ENCODE measurements around the gene KDM6B.
"Not testable (repeated sequence)": the region's sequence is repeated elsewhere in the genome, so short reads cannot be mapped to it uniquely, and the experiment has no call there.

The KDM6B gene, protein sequence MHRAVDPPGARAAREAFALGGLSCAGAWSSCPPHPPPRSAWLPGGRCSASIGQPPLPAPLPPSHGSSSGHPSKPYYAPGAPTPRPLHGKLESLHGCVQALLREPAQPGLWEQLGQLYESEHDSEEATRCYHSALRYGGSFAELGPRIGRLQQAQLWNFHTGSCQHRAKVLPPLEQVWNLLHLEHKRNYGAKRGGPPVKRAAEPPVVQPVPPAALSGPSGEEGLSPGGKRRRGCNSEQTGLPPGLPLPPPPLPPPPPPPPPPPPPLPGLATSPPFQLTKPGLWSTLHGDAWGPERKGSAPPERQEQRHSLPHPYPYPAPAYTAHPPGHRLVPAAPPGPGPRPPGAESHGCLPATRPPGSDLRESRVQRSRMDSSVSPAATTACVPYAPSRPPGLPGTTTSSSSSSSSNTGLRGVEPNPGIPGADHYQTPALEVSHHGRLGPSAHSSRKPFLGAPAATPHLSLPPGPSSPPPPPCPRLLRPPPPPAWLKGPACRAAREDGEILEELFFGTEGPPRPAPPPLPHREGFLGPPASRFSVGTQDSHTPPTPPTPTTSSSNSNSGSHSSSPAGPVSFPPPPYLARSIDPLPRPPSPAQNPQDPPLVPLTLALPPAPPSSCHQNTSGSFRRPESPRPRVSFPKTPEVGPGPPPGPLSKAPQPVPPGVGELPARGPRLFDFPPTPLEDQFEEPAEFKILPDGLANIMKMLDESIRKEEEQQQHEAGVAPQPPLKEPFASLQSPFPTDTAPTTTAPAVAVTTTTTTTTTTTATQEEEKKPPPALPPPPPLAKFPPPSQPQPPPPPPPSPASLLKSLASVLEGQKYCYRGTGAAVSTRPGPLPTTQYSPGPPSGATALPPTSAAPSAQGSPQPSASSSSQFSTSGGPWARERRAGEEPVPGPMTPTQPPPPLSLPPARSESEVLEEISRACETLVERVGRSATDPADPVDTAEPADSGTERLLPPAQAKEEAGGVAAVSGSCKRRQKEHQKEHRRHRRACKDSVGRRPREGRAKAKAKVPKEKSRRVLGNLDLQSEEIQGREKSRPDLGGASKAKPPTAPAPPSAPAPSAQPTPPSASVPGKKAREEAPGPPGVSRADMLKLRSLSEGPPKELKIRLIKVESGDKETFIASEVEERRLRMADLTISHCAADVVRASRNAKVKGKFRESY (N-terminal part only)

DNA sequence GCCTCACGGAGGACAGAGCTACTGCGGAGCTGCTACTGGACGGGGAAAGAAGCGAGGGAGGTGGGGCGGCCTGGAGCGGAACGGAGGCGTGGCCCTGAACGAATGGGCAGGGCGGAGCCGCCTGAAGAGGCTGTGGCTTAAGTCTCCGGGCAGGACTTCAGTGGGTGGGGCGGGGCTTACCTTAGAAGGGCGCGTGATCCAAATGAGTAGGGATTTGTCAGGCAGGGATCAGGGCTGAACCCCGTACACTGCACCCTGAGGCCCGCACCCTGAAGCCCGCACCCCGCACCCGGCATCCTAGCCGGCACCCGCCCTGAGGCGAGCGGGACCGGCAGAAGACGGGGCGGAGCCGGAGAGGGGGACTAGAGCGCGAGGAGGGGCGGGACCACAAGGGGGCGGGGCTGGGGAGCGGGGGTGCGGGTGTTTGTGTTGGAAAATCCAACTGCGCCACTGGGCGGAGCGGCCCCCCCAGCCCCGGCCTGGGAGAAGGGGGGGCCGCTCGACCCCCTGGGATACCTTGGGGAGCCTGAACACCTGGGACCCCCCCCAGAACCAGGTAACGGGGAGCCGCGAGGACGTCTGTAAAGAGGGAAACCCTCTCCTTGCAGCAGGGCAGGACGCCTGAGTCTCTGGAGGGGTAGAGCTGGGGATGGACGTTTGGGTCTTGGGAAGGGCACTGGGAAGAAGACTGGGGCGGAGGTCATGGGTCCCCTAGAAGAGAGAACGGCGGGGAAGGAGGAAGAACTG lies at the start of gene KDM6B:
Gene KDM6B, plus strand, starts transcription at position 423 of the 747 bp plus-strand sequence. CDS start 11,338 bp downstream, outside the sequence.
- peak; percentile 69 for DNase-seq

DNA sequence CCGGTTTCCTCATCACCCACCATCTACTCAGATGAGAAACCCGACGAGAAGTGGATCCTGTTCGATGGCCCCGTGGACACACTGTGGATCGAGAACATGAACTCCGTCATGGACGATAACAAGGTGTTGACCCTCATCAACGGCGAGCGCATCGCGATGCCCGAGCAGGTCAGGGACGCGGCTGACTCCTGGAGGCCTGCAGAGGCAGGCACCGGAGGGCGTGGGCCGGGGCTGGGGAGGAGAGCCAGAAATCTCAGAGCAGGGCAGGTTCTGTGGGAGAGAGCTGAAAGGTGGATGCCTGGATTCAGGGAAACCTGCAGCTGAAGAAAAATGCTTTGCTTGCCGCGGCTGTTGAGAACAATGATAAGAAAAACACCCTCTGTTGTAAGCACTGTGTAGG lies 47.2 kb upstream of the KDM6B start:
- no peak for DNase-seq

DNA sequence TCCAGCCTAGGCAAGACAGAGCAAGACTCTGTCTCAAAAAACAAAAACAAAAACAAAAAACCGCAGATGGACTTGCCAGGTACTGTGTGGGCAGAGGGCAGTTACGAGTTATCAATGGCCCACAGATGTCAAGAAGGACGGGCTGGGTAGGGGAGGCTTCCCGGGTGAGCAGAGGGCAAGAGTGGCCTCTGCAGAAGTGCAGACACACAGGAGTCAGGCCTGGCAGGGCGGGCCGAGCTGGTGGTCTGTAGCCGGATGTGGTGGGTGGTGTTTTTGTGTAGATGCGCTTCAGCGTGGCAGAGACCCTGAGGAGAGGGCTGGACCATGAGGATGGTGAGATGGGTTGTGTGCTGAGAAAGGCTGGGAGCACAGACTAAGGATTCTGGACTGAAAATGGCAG lies 44.9 kb upstream of the KDM6B start:
- DNase-seq = no peak

DNA sequence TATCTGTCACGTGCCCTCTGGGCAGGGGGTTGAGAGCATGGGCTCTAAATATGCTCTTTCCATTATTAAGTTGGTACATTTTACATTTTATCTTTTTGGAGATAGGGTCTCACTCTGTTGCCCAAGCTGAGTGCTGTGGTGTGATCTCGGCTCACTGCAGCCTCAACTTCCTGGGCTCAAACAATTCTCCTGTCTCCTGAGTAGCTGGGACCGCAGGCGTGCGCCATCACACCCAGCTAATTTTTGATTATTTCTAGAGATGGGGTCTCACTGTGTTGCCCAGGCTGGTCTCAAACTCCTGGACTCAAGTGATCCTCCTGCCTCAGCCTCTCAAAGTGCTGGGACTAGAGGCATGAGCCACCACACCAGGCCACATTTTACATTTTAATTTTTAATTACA lies 43.9 kb upstream of the KDM6B start:
- DNase-seq = no peak

DNA sequence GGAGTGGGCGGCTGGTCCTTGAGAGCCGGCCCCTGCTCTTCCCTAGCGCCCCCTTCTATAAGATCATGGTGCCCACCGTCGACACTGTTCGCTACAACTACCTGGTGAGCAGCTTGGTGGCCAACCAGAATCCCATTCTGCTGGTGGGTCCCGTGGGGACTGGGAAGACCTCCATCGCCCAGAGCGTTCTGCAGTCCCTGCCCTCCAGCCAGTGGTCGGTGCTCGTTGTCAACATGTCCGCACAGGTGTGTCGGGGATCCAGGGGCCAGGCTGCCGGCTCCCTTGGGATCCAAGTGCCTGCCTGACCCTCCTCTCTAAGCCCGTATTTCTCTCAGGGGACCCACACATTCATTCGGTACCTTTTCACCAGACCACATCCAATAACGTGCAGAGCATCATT lies 41.4 kb upstream of the KDM6B start:
- DNase-seq = no peak

DNA sequence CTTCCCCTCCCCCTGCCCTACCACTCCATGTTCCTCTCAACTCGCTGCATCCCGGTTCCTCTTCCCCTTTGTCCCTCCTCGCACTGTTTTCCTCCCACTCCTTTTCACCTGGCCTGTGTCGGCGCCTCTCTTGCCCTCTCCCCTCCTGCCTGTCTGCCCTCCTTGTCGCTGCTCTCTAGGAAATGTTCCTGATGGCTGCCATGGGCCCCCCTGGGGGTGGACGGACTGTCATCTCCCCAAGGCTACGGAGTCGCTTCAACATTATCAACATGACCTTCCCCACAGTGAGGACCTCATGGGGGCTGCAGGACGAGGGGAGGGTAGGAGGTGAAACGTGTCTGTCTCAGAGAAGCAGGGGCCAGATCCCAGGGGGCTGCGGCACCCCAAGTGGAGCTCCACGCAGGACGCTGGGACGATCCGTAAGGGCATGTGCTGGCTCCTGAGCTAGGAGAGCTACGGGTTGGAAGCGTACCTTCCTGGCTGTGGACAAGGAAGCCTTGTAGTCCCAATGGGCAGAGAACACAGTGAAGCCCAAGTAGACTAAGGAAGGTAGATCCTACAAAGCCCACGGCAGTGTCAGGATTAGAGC lies 39.8 kb upstream of the KDM6B start:
- no peak for DNase-seq

DNA sequence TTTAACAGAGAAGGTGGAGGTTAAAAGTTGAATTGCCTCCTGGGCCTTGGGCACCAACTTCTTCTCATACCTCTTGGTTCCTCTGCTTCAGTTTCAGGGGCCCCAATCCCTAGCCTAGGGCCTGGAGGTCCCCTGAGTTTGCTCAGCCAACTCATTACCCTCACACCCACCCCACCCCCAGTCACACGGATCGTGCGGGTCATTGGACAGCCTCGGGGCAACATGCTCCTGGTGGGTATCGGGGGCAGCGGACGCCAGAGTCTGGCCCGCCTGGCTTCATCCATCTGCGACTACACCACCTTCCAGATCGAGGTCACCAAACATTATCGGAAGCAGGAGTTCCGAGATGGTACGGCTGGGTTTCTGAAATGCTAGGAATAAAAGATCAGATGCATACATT lies 36.0 kb upstream of the KDM6B start:
- DNase-seq = no peak

DNA sequence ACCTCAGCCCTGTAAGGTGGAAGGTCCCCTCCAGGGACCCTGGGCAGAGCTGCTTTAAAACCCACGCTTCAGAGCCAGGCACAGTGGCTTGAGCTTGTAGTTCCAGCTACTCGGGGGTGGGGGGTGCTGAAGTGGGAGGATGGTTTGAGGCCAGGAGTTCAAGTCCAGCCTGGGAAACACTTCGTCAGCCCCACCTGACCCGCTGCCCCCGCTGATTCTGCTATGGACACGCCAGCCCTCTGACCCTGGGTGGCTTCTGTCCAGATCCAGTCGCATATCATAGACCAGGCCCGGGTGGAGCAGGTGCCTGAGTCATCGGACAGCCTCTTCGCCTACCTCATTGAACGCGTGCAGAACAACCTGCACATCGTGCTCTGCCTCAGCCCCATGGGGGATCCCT lies 35.2 kb upstream of the KDM6B start:
- DNase-seq = no peak

DNA sequence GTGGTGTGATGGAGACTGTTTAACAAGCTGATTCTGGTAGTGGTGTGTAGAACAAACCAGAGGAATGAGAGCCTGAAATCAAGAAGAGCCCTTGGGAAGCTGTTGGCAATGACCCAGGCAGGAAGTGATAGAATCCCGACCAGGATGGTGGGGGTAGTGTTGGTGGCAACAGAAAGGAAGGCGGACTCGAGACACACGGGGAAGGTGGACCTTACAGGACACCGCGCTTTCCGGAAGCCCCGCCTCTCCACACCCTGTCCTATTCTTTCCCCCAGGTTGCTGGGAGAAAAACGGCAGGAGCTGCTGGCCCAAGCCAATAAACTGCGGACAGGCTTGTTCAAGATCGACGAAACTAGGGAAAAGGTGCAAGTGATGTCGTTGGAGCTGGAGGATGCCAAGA lies 30.0 kb upstream of the KDM6B start:
- peak; percentile 8 for DNase-seq

DNA sequence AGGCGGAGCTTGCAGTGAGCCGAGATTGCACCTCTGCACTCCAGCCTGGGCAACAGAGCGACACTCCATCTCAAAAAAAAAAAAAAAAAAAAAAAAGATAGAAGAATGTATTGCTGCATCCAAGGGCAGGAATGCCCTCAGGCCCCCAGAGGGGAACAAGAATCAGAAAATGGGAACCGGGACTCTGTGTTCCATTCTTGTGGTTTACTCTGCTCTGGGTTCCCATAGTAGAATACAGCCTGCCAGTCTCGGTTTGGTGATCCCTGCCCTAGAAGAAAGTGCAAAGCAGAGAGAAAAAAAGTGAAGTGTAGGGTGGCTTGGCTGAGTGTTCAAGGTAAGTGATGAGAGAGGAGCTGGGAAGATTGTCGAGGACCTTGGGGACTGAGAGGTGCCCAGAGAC lies 27.4 kb upstream of the KDM6B start:
- DNase-seq = no peak

DNA sequence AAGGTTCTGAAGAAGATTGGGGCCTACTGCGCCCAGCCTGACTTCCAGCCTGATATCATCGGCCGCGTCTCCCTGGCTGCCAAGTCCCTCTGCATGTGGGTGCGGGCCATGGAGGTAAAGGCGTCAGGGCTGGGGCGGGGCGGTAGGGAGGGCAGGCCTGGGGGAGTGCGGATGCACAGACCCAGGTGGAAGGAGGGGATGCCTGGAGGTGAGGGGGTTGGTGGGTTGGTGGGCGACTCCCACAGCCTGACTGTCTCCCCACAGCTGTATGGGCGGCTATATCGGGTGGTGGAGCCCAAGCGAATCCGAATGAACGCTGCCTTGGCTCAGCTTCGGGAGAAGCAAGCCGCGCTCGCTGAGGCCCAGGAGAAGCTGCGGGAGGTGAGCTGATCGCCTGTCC lies 26.8 kb upstream of the KDM6B start:
- no peak for DNase-seq

DNA sequence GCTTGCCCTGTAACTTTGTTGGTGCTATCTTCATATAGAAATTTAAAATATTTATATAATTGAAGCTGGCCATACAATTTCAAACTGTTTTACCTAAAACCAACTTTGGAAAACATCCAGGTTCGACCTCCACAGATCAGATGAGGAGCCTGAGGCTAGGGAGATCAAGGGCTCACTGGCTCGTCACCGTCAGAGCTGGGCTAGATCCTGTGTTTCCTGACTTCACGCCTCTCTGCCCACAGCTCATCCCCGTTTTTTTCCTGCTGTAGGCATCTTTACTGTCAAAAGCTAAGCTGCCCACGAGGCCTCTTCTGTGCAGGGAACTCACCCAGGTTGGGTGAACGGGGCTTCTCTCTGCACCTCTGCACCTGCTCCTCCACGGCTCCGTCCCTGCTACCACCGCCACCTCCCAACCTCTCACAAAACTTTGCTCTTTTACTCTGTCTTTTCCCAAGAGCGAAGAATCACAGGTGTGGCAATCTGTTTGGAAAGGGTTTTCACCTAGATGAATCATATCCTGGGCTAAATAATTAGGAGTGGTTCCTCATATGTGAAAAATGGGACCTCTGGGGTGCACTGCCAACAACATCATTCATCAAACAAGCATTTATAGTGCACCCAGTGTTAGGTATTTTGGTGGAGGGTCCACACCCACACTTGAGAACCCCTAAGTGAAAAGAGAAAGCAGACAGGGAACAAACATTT lies 24.8 kb upstream of the KDM6B start:
- DNase-seq = no peak

DNA sequence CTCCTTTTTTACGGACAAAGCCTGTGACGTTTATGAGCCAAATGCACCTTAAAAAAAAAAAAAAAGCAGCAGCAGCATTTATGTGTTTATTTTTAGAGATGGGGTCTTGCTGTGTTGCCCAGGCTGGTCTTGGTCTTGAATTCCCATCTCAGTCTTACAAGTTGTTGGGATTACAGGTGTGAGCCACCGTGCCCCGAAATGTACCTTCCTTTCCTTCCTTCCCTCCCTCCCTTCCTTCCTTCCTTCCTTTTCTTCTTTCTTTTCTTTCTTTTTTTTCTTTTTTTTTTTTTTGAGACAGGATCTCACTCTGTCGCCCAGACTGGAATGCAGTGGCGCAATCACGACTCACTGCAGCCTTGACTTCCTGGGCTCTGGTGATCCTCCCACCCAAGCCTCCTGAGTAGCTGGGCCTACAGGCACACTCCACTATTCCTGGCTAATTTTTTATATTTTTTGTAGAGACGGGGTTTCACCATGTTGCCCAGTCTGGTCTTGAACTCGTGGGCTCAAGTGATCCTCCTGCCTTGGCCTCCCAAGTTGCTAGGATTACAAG lies 24.1 kb upstream of the KDM6B start:
- DNase-seq = not testable (repeated sequence)

DNA sequence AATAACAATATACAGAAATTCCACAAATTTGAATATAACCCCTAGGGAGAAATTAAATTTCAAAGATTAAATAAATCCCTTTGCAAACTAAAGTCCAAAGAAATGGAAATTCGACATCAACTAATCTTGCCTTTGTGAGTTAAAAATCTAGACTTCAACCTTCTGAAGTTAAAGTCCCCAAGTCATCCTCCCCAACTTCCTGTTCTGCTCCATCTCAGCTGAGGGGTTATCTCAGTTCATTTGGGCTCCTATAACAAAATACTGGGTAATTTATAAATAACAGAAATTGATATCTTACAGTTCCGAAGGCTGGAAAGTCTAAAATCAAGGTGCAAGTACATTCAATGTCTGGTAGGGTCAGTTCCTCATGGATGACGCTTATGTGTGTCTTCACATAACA lies 22.8 kb upstream of the KDM6B start:
- DNase-seq = no peak

DNA sequence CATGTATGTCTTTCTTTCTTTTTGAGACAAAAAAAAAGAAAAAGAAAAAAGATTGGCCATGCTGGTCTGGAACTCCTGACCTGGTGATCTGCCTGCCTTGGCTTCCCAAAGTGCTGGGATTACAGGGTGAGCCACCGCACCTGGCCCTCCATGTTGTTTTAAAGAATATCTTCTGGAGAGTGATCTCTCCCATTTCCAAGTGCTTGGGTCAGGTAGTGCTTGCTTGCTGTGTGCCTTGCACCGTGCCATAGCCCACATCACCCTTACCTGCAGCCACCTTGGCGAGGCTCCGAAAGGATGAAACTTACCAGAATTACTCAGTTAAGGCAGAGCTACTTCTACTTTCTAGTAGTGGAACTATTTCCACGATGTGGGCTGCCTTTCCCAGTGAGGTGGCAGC lies 19.0 kb upstream of the KDM6B start:
- no peak for DNase-seq

DNA sequence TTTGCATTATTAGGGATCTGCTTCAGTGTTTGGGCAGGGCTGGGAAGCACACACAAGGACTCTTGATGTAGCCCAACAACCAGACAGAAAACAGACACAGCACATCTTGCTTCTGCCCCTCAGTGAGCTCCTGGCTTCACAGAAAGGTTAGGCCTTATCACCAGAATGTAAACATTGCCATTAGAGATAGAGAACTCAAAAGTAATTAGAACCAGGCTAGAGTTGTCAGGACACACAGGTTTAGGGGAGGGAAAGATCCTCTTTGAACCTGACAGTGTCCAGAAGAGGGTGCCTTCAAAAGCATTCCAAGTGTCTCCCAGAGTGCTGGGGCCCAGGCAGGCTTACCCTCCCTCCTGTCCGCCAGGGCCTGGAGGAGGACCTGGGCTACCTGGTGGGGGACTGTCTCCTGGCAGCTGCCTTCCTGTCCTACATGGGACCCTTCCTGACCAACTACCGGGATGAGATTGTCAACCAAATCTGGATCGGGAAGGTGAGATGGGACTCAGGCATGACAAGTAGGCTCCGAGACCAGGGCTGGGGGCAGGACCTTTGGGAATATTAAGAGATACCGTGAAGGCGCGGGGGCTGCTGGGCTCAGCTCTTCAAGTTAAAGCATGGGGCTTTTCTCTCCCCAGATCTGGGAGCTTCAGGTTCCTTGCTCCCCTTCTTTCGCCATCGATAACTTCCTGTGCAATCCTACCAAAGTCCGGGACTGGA lies 16.9 kb upstream of the KDM6B start:
- DNase-seq = no peak

DNA sequence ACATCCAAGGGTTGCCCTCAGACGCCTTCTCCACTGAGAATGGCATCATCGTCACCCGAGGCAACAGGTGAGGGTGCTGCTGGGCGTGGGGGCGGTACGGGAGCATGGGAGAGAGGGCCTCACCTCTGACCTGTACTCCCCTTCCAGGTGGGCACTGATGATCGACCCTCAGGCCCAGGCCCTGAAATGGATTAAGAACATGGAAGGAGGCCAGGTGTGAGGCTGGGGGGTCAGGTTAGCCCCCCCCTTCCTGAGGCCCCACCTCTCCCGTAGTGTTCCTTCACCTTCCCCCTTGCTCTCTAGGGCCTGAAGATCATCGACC lies 16.4 kb upstream of the KDM6B start:
- DNase-seq = no peak

DNA sequence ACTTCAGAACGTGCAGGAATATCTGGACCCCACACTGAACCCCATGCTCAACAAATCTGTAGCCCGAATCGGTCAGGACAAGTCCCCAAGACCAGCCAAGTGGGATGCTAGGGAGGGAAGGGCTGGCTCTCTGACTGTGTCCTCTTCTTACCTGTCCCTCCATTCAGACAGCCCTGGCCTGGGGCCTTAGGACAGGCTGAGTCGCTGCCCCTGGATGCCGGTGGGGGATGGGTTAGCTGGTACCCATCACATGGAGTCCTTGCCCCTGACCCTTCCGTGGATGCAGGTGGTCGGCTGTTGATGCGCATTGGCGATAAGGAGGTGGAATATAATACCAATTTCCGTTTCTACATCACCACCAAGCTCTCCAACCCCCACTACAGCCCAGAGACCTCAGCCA lies 16.0 kb upstream of the KDM6B start:
- DNase-seq = no peak

DNA sequence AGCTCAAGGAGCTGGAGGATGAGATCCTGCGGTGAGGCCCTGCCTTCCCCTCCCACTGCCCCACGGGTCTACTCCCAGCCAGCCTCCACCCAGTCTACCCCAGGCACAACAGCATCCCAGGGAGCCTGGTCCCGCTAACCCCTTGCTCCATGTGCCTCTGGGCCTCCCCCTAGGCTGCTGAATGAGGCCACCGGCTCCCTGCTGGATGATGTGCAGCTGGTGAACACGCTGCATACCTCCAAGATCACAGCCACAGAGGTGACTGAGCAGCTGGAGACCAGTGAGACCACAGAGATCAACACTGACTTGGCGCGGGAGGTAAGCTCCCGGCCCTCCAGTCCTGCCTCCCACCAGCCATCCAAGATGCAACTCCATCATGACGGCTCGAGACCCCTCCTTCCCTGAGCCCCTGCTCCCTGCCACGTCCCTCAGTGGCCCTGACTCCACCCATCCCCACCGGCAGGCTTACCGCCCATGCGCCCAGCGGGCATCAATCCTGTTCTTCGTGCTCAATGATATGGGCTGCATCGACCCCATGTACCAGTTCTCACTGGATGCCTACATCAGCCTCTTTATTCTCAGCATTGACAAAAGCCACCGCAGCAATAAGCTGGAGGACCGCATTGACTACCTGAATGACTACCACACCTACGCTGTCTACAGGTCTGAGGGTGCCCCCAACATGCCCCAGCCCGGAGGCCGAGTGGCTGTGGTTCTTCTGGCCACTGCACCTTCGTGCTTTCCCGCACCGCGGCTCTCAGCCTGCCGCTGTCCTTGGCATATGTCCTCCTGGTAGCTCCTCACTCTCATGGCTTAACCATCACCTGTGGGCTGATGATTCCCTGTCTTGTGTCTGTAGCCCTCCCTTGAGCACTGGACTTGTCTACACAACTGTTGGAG lies 15.0 kb upstream of the KDM6B start:
- no peak for DNase-seq

DNA sequence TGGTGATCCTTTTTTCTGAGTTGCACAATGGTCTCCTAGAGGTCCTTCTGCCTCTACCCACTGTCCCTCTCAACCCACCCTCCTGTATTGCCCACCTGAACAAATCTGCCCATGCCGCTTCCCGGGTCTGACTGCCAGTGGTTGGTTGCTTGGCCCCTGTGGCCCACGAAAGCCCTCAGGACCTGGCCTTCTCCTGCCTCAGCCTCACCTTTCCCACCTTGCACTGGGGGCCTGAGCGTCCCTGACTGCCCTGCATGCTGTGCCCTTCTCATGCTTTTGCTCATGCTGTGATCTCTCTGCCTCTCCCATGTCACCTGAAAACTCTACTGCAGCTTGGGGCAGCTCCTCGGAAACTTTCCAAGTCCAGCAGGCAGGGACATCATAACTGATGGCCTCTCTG lies 13.8 kb upstream of the KDM6B start:
- no peak for DNase-seq
